Measurements from ENCODE around the gene VWA8.

The VWA8 gene

GRCh38 chr13:41561170-41561569 lies 399.7 kb downstream of the VWA8 start:
- Histone ChIP-seq H3K9me3 (ENCODE audit: control insufficient read depth in 2 of 2, low read length in 2 of 2) (no peaks in the 10 kb centered on the region), H3K36me3 (ENCODE audit: control insufficient read depth in 2 of 2, insufficient read depth in 2 of 2, low read length in 2 of 2) (peaks cover 0 to 3% of the 10 kb centered on the region in 2 donors), H3K4me1 (ENCODE audit: control insufficient read depth in 2 of 2, insufficient read depth in 2 of 2, low read length in 2 of 2) (peaks cover 0 to 5% of the 10 kb centered on the region in 2 donors), H3K27me3 (ENCODE audit: control insufficient read depth in 2 of 2, insufficient read depth in 2 of 2, low read length in 2 of 2) (no peaks in the 10 kb centered on the region), H3K9ac (ENCODE audit: low read depth in 1 of 2, low read length in 2 of 2) (no peak overlapping the region), H3K27ac (ENCODE audit: low read depth in 2 of 2, low read length in 2 of 2) (no peak overlapping the region), H3K4me3 (ENCODE audit: low read length in 2 of 2) (no peak overlapping the region)

GRCh38 chr13:41558781-41559560 lies 401.9 kb downstream of the VWA8 start:
- Histone ChIP-seq H3K9me3 (ENCODE audit: control insufficient read depth in 2 of 2, low read length in 2 of 2) (no peaks in the 10 kb centered on the region), H3K4me1 (ENCODE audit: control insufficient read depth in 2 of 2, insufficient read depth in 2 of 2, low read length in 2 of 2) (peaks cover 0 to 5% of the 10 kb centered on the region in 2 donors), H3K27ac (ENCODE audit: low read depth in 2 of 2, low read length in 2 of 2) (no peak overlapping the region), H3K36me3 (ENCODE audit: control insufficient read depth in 2 of 2, insufficient read depth in 2 of 2, low read length in 2 of 2) (no peaks in the 10 kb centered on the region), H3K27me3 (ENCODE audit: control insufficient read depth in 2 of 2, insufficient read depth in 2 of 2, low read length in 2 of 2) (no peaks in the 10 kb centered on the region), H3K9ac (ENCODE audit: low read depth in 1 of 2, low read length in 2 of 2) (no peak overlapping the region), H3K4me3 (ENCODE audit: low read length in 2 of 2) (no peak overlapping the region)

GRCh38 chr13:41557719-41558118 lies 403.2 kb downstream of the VWA8 start:
- Histone ChIP-seq H3K4me3 (ENCODE audit: low read length in 2 of 2) (no peak overlapping the region), H3K27me3 (ENCODE audit: control insufficient read depth in 2 of 2, insufficient read depth in 2 of 2, low read length in 2 of 2) (no peaks in the 10 kb centered on the region), H3K9ac (ENCODE audit: low read depth in 1 of 2, low read length in 2 of 2) (no peak overlapping the region), H3K9me3 (ENCODE audit: control insufficient read depth in 2 of 2, low read length in 2 of 2) (no peaks in the 10 kb centered on the region), H3K27ac (ENCODE audit: low read depth in 2 of 2, low read length in 2 of 2) (no peak overlapping the region), H3K36me3 (ENCODE audit: control insufficient read depth in 2 of 2, insufficient read depth in 2 of 2, low read length in 2 of 2) (no peaks in the 10 kb centered on the region), H3K4me1 (ENCODE audit: control insufficient read depth in 2 of 2, insufficient read depth in 2 of 2, low read length in 2 of 2) (peaks cover 0 to 5% of the 10 kb centered on the region in 2 donors)

DNA sequence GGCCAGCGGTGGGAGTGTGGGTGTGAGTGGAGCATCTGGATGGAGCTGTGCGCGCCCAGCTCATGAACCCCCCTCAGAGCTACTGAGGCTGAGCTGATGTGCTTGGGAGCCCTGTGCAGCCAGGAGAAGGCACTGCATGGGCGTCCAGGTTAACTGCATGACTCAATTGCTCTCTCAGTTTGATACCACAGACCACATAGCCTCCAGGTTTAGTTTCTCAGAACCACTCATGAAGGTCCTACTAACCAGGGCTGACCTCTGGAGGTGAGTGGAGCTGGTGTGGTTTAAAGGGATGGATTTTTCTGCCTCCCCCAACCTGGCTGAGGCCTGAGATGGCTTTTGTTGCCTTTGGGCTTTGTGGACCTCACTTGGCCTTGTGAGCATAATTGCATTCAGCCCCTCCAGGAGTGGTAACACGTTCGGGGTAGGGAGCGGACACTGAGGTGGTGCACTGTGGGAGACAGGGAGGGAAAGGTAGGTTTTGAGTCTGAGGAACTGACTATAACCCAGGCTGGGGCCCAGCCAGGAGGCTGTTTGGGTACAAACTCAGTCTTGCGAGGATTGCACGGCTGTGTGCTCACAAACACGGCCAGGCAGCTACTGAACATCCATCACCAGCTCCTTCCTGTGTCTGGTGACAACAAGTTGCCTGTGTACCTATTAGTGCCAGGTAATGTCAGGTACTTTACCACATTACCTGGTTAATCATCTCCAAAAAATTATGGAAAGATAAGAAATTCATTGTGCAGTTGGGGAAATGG lies 406.1 kb downstream of the VWA8 start:
- Histone ChIP-seq H3K9me3 (ENCODE audit: control insufficient read depth in 2 of 2, low read length in 2 of 2) (no peaks in the 10 kb centered on the region), H3K27ac (ENCODE audit: low read depth in 2 of 2, low read length in 2 of 2) (no peak overlapping the region), H3K9ac (ENCODE audit: low read depth in 1 of 2, low read length in 2 of 2) (no peak overlapping the region), H3K4me3 (ENCODE audit: low read length in 2 of 2) (no peak overlapping the region), H3K27me3 (ENCODE audit: control insufficient read depth in 2 of 2, insufficient read depth in 2 of 2, low read length in 2 of 2) (no peaks in the 10 kb centered on the region), H3K36me3 (ENCODE audit: control insufficient read depth in 2 of 2, insufficient read depth in 2 of 2, low read length in 2 of 2) (no peaks in the 10 kb centered on the region), H3K4me1 (ENCODE audit: control insufficient read depth in 2 of 2, insufficient read depth in 2 of 2, low read length in 2 of 2) (no peaks in the 10 kb centered on the region)

GRCh38 chr13:41554180-41554579 lies 406.7 kb downstream of the VWA8 start:
- H3K36me3 ChIP-seq (ENCODE audit: control insufficient read depth in 2 of 2, insufficient read depth in 2 of 2, low read length in 2 of 2), result no peaks in the 10 kb centered on the region
- H3K4me1 ChIP-seq (ENCODE audit: control insufficient read depth in 2 of 2, insufficient read depth in 2 of 2, low read length in 2 of 2), result no peaks in the 10 kb centered on the region
- H3K9me3 ChIP-seq (ENCODE audit: control insufficient read depth in 2 of 2, low read length in 2 of 2), result no peaks in the 10 kb centered on the region
- no peaks in the 10 kb centered on the region for H3K27me3 ChIP-seq (ENCODE audit: control insufficient read depth in 2 of 2, insufficient read depth in 2 of 2, low read length in 2 of 2)
- no peak overlapping the region for H3K4me3 ChIP-seq (ENCODE audit: low read length in 2 of 2)
- no peak overlapping the region for H3K9ac ChIP-seq (ENCODE audit: low read depth in 1 of 2, low read length in 2 of 2)
- H3K27ac ChIP-seq (ENCODE audit: low read depth in 2 of 2, low read length in 2 of 2), result no peak overlapping the region

- H3K4me3 ChIP-seq (ENCODE audit: low read length in 2 of 2), result no peak overlapping the region
- H3K4me1 ChIP-seq (ENCODE audit: control insufficient read depth in 2 of 2, insufficient read depth in 2 of 2, low read length in 2 of 2), result peaks cover 3 to 4% of the 10 kb centered on the region in 2 donors
- no peaks in the 10 kb centered on the region for H3K9me3 ChIP-seq (ENCODE audit: control insufficient read depth in 2 of 2, low read length in 2 of 2)
- no peak overlapping the region for H3K27ac ChIP-seq (ENCODE audit: low read depth in 2 of 2, low read length in 2 of 2)
- no peak overlapping the region for H3K9ac ChIP-seq (ENCODE audit: low read depth in 1 of 2, low read length in 2 of 2)
- no peaks in the 10 kb centered on the region for H3K27me3 ChIP-seq (ENCODE audit: control insufficient read depth in 2 of 2, insufficient read depth in 2 of 2, low read length in 2 of 2)
- no peaks in the 10 kb centered on the region for H3K36me3 ChIP-seq (ENCODE audit: control insufficient read depth in 2 of 2, insufficient read depth in 2 of 2, low read length in 2 of 2)
These were observed 408.9 kb downstream of the VWA8 start for GRCh38 chr13:41552031-41552430.

- no peaks in the 10 kb centered on the region for H3K9me3 ChIP-seq (ENCODE audit: control insufficient read depth in 2 of 2, low read length in 2 of 2)
- no peaks in the 10 kb centered on the region for H3K36me3 ChIP-seq (ENCODE audit: control insufficient read depth in 2 of 2, insufficient read depth in 2 of 2, low read length in 2 of 2)
- H3K4me3 ChIP-seq (ENCODE audit: low read length in 2 of 2), result no peak overlapping the region
- no peaks in the 10 kb centered on the region for H3K27me3 ChIP-seq (ENCODE audit: control insufficient read depth in 2 of 2, insufficient read depth in 2 of 2, low read length in 2 of 2)
- no peak overlapping the region for H3K9ac ChIP-seq (ENCODE audit: low read depth in 1 of 2, low read length in 2 of 2)
- H3K4me1 ChIP-seq (ENCODE audit: control insufficient read depth in 2 of 2, insufficient read depth in 2 of 2, low read length in 2 of 2), result peaks cover 3 to 7% of the 10 kb centered on the region in 2 donors
- H3K27ac ChIP-seq (ENCODE audit: low read depth in 2 of 2, low read length in 2 of 2), result no peak overlapping the region
These were observed 410.6 kb downstream of the VWA8 start for GRCh38 chr13:41550276-41550675.

GRCh38 chr13:41549491-41549890 lies 411.4 kb downstream of the VWA8 start:
- no peak overlapping the region for H3K9ac ChIP-seq (ENCODE audit: low read depth in 1 of 2, low read length in 2 of 2)
- no peak overlapping the region for H3K4me3 ChIP-seq (ENCODE audit: low read length in 2 of 2)
- H3K27ac ChIP-seq (ENCODE audit: low read depth in 2 of 2, low read length in 2 of 2), result no peak overlapping the region
- H3K27me3 ChIP-seq (ENCODE audit: control insufficient read depth in 2 of 2, insufficient read depth in 2 of 2, low read length in 2 of 2), result no peaks in the 10 kb centered on the region
- no peaks in the 10 kb centered on the region for H3K9me3 ChIP-seq (ENCODE audit: control insufficient read depth in 2 of 2, low read length in 2 of 2)
- peaks cover 3 to 7% of the 10 kb centered on the region in 2 donors for H3K4me1 ChIP-seq (ENCODE audit: control insufficient read depth in 2 of 2, insufficient read depth in 2 of 2, low read length in 2 of 2)
- H3K36me3 ChIP-seq (ENCODE audit: control insufficient read depth in 2 of 2, insufficient read depth in 2 of 2, low read length in 2 of 2), result no peaks in the 10 kb centered on the region

DNA sequence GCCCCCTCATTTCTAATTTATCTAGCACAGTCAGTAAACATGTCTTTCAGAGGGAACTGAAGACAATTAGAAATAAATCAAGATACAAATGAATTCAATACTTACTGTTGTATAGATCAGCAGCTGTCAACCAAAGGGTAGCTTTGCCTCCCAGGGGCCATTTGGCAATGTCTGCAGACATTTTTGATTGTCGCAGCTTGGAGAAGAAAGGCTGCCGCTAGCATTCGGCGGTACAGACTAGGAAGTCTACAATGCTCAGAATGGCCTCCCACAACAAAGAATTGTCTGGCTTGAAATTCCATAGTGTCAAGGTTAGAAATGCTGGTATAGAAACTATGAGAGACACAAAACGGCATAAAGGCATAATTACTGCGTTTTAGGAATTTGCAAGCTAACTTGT lies 412.0 kb downstream of the VWA8 start:
- H3K27ac ChIP-seq (ENCODE audit: low read depth in 2 of 2, low read length in 2 of 2), result no peak overlapping the region
- H3K9me3 ChIP-seq (ENCODE audit: control insufficient read depth in 2 of 2, low read length in 2 of 2), result no peaks in the 10 kb centered on the region
- no peak overlapping the region for H3K9ac ChIP-seq (ENCODE audit: low read depth in 1 of 2, low read length in 2 of 2)
- no peaks in the 10 kb centered on the region for H3K36me3 ChIP-seq (ENCODE audit: control insufficient read depth in 2 of 2, insufficient read depth in 2 of 2, low read length in 2 of 2)
- H3K27me3 ChIP-seq (ENCODE audit: control insufficient read depth in 2 of 2, insufficient read depth in 2 of 2, low read length in 2 of 2), result no peaks in the 10 kb centered on the region
- no peak overlapping the region for H3K4me3 ChIP-seq (ENCODE audit: low read length in 2 of 2)
- peaks cover 3 to 7% of the 10 kb centered on the region in 2 donors for H3K4me1 ChIP-seq (ENCODE audit: control insufficient read depth in 2 of 2, insufficient read depth in 2 of 2, low read length in 2 of 2)

DNA sequence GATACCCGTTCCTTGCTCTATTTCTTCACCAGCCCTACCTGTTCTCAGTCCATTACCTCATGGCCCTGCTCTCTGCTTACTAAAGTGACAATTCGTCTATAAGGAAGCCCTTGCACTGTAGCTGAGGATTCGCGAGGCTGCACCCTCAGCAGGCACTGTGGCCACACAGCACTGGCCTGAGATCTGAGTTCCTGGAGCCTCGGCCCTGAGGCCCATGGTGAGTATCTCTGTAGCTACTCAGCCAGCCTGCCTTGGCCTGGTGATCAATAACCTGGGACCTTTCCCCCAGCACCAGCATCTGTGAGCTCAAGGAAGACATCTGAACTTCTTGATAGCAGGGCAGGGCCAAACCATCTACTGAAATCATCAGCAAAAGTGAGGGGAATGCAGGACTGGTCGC lies 412.9 kb downstream of the VWA8 start:
- Histone ChIP-seq H3K27ac (ENCODE audit: low read depth in 2 of 2, low read length in 2 of 2) (no peak overlapping the region), H3K4me1 (ENCODE audit: control insufficient read depth in 2 of 2, insufficient read depth in 2 of 2, low read length in 2 of 2) (peaks cover 3 to 7% of the 10 kb centered on the region in 2 donors), H3K9ac (ENCODE audit: low read depth in 1 of 2, low read length in 2 of 2) (no peak overlapping the region)

More for the DNA sequence above, 412.9 kb downstream of the VWA8 start:
- H3K36me3 ChIP-seq (ENCODE audit: control insufficient read depth in 2 of 2, insufficient read depth in 2 of 2, low read length in 2 of 2), result no peaks in the 10 kb centered on the region
- no peaks in the 10 kb centered on the region for H3K9me3 ChIP-seq (ENCODE audit: control insufficient read depth in 2 of 2, low read length in 2 of 2)
- no peak overlapping the region for H3K4me3 ChIP-seq (ENCODE audit: low read length in 2 of 2)
- no peaks in the 10 kb centered on the region for H3K27me3 ChIP-seq (ENCODE audit: control insufficient read depth in 2 of 2, insufficient read depth in 2 of 2, low read length in 2 of 2)
